ENCODE results near the gene SHC3.

The SHC3 gene

DNA sequence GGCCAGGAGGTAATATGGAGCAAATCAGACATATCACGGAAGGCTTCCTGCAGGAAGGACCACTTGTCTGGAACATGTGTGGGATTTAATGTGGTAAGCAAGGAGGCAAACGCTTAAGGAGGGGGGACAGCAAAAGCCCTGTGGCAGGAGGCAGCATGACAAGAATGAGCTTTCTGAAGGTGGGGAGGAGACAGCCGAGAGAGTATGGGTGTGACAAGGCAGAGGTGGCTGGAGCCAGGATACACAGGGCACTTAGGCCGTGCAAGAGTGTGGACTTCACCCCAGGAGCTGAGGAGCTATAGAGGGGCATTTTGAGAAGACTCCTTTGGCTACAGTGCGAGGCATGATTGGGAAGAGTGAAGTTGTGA is 201.7 kb downstream of the SHC3 start:
- DNase-seq: no peak

DNA sequence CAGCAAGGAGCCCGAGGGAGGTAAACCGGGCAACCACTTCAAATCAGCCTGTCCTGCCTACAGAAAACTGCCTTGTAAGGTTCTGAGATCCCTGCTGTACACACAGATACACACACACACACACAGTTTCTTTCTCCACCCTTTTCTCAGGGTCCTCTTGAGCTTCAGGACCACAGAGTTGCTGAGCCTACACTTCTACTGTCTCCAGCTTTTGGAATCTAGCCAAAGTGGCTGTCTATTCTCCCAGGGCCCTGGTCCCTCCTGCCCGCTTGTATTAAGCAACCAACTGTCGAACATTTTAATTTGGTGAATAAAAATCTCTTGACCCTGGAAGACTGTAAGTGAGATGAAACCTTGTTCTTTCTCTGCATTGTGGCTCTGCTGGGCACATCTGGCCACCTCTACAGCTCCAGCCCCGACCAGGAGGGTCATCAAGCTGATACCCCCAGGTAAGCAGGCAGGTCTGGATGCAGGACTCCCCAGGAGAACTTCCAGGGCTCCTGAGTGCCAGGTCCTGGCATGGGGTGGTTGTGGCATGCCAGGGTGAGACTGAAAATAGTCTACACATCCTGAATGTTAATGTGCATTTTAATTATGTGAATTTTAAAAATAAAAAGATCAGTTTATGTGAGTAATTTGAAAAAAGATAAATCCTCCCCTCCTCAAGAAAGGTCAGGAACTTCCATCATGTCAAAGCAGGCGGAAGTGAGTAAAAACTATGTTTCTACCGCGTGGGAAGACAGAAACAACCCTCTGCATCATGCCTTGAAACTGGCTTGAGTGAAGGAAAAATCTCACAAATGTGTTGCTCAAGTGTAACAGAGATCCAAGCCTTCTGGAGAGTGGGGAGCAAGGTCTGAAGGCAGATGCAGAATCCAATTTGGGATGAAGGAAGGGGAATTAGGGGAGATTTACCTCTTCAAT is 202.4 kb downstream of the SHC3 start:
- DNase-seq: peak; percentile 14

DNA sequence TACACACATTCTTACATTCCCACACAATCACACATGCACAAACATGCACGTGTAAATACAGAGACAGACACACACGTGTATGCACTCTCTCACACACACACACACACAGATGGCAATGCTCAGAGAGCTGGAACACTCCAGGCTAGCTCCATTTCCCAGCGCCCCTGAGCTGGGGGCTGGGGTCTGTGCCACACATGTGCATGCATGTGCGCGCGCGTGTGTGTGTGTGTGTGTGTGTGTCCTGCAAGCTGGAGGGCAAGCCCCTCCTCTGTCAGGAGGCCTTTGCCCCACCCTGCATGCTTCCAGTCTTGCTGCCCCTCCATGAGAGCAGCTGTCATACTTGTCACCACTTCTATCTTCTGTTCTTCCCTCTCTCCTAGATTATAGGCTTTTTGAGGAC is 204.0 kb downstream of the SHC3 start:
- DNase-seq: peak; percentile 28

DNA sequence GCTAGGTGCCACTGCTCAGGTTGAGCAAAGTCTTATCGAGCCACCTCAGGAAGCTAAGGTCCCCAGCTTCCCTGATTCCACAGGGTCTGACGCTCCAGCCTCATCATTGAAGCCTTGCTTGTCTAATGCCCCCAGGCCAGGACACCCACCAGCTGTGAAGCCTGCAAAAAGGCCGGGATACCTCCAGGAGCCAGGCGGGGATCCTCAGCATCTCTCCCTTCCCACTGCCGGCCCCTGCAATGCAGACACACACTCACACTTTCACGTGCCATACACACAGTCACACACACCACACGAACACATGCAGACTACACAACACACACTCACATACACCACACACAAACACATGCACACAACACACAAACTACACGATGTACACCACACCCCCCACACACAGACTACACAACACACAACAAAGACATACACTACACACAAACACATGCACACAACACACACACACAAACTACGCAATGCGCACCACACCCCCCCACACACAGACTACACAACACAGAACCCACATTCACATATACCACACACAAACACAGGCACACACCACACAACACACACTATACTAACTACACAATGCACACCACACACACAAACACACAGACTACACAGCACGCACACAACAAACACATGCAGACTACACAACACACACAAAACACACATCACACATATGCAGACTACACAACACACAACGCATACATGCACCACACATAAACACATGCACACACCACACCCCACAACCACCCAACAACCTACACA is 205.2 kb downstream of the SHC3 start:
- DNase-seq: peak; percentile 35

DNA sequence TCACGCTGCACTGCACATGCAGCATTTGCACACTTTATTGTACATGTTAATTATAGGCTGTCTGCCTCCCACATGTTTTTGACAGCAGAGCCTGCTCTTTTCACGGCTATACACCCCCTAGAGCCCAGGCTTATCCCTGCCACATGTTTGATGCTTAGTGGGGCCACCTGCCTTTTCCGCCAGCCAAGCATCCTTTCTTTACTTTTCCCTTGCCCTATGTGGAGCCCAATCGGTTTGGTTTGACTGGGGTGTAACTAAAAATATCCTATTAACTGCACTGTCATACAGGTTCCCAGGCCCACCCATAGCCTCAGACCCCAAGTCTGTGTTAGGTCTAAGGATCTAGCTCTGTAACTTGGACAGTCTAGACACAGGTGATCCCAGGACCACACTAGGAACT is 206.2 kb downstream of the SHC3 start:
- DNase-seq: no peak

DNA sequence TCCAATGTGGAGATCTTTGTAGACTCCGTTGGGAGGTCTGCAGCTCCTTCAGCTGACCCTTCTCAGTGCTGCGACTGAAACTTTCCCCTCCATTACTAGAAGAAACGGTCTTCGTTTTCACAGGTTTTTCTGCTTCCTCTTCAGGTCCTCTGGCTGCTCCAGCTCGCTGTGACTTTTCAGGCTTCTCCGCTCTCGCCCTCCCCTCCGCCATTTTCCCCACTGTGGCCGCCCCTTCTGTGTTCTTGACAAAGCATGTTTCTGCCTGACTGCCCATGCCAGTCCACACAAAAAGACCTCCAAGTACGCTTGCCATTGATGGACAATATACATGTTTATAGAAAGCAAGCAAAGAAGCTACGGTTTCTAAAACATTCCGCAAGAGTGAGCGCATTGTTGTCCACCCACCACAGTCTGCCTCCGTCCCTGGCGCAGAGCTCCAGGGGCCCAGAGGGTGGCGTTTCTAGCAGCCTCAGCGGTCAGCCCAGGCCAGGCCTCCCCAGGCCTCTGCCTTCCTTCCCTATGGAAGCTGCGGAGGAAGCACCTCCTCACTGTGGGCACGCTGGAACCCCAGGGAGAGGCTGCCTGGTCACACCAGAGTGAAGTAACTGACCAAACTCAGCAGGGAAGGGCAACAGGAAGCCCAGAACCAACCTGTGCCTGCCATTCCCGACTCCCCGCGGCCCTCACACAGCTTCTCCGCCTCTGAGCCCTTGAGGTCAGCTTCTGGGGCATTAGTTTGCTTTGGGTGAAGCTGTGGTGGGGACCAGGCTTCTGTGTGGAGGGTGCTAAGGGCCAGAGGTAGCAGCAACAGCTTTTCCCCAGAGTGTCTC is 207.3 kb downstream of the SHC3 start:
- DNase-seq: peak; percentile 82

DNA sequence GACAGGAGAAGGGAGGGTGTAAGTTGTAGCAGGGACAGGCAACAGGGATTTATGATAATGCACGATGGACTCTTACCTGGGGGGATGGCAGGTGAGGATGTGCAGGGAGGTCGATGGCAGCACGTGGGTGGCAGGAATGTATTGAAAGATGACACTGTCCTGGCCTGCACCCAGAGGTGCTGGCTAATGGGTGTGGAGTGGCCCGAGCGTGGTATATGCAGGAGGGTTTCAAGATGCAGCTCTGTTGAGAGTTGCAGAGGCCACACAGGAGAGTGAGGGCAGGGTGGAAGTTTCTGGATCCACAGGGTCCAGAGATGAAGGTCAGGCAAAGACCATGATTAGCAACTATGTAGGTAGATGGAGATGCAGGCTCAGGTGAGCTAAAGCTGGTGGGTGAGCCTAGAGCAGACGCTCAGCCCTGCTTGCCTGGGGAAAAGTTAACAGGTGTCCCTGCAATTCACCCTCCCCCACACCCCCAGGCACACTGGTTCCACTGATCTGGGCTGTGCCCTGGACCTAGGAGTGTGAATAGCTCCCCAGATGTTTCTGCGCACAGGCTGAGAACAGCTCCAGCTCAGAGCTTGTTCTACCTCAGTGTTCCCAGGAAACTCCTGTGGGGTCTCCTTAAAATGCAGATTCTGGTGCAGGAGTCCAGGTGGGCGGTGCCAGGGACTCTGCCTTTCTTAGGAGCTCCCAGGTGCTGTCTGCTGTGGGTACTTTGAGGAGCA is 208.8 kb downstream of the SHC3 start:
- no peak for DNase-seq

DNA sequence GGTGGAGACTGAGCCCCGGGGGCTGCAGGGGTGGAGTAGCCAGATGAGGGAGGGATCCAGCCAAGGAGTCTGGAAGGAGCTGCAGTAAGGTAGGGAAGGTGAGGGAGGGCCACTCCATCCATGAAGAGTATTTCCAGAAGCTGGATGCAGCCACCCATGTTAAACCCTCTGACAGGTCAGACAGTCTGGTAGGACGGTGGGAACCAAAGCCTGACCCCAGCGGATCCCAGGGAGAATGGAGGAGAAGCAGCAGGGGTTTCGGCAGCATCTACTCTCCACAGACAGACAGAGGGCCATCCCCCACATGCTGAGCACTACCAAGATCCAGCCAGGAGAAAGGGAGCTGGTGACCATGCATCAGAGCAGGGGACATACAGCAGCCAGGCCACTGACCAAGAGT is 209.8 kb downstream of the SHC3 start:
- DNase-seq: no peak

DNA sequence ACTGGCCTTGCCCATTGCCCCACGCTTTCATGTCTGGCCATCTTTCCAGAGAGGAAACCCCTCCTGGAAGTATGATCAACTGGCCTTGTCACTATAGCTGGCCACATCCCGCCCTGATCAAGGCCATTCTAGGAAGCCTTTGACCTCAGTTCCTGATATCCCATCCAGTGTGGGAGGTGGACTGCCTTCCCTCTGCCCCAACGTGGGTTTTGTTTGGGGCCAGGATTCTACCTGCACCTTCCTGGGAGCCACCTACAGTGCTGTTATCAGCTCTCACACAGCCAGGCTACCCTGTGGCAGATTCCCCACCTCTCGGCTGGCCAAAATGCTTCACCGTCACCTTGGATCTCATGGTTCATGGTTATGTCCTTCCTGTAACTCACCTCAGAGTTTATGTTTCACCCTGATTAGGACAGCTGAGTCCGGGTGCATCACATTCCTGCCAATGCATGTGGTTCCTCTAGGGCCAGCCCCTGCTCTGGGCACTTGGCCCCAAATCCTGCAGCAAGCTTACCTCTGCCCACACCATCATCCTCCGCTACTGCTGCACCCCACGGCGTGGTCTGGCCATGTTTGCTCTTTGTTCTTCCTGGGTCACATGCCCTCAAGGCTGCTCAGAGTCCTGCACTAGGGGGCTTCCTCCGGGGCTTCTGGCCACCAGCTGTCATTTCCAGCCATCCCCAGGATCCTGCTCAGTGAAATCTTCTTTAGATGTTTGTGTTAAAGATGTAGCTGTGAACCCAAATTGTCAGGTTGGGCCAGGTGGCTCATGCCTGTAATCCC is 211.5 kb downstream of the SHC3 start:
- no peak for DNase-seq

DNA sequence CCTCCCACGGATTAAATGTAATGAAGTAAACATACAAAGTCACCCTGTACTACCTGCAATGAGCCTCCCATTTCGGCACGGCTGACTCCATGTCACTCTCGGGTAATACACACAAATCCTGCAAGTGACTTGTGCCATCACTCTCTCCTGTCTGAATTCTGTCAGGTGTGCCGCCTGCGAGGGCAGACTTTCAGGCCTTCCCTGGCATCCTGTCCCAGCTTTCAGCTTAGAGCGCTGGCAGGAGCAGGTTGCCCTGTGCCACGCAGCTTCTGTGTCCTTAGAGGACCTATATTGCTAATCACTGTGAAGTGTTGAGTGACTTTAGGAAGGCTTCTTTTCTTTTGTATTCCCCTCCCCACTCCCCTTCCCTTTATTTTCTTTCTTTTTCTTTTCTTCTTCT is 213.1 kb downstream of the SHC3 start:
- no peak for DNase-seq

DNA sequence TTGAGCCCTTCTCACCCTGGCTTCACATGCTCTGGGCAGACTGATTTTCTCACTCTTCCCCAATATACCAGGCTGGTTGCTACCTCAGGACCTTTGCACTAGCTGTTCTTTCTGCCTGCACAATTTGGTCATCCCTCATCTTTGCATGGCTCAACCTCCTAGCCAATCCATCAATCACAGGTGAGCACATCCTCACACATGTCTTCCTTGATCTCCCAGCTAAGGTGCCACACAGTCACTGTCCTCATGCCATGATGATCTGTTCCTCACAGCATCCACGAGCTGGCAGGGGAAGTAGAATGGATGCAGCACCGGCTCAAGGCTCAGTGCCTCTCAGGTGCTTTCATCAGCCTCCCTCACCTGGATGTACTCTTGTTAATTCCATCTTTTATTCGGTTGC is 218.0 kb downstream of the SHC3 start:
- DNase-seq: no peak

DNA sequence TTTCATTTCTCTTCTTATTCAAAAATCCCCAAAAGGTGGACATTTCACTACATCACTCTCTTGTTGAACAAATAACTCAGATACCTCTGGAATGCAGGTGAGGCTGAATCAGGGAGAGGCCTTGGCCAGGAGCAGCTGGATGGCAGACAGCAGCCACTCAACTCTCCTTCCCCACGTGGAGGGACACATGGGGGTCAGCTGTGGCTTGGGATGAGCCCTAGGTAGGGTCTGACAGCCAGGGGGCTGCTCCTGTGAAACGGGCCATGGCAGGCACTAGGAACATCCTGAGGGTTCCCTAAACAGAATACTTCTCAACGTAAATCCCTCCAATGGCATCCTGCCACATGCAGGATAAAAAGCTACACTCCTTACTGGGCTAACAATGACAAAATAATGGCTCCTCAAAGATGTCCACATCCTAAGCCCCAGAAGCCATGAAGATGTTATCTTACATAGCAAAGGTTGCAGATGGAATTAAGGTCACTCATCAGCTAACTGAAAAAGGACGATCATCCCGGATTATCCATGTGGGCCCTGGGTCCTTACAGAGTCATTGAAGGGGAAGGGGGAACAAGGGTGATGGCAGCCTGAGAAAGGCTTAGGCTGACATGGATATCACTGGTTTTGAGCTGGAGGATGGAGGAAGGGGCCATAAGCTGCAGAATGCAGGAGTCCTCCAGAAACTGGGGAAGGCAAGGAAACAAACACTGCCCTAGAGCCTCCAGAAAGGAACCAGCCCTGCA is 218.7 kb downstream of the SHC3 start:
- no peak for DNase-seq

DNA sequence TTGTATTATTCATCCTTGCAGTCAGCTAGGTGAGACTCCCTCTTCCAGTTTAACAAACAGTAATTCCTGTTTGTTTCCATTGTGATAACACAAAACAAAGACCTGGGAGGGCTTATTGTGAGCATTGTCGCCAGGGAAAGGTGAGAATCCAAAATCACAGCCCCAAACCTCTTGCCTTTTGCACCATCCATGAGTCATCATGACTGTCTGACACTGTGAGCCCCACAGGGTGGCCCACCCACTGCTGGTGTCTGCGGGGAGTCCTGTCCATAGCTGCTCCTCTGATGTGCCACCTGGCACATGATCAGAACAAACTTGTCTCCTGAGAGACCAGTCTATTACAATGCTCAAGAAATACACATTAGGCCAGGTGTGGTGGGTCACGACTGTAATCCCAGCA is 221.1 kb downstream of the SHC3 start:
- no peak for DNase-seq
